ENCODE data around the gene PMVK.
"Not testable (repeated sequence)": the region's sequence is repeated elsewhere in the genome, so short reads cannot be mapped to it uniquely, and the experiment has no call there.

The PMVK gene

DNA sequence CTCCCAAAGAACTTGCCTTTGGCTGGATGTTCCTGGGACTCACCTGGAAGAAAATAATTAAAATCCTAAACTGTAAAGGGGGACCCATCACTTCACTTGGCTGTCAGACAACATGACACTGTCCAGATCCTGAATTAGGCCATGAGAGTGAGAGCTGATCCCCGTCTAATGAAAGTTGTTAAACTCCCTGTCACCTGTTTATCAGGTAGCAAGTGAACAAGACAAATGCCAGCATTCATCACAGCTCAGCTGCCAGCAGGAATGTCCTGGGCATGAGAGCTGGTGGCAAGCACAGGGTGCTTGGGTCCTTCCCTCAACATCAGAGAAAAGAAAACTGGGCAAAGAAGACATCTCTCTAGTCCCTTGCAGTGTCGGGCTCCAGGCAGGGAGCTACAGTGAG is 23.8 kb downstream of the PMVK start:
- DNase-seq: no peak

- DNase-seq: no peak
These were observed 24.6 kb downstream of the PMVK start for GRCh38 chr1:154911691-154912550.

DNA sequence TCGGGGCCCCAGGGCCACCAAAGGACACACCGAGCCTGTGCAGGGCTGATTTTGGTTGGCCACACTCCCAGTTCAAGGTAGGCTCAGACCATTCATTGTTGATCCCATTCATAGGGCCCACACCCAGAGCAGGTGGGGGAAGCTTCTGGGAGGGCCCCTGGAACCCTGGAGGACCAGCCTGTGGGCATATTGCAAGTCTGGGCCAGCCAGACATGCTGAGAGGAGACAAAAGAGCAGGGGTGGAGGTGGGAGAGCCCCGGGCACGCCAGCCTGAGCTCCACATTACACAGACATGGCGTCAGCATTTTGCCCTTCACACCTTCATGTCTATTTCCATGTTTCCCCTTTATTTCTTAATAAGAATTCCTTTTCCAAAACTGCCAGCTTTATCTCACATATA is 25.7 kb downstream of the PMVK start:
- DNase-seq: no peak

- no peak for DNase-seq
These were observed 27.6 kb downstream of the PMVK start for GRCh38 chr1:154908937-154909336.

GRCh38 chr1:154908129-154908528 is 28.4 kb downstream of the PMVK start:
- DNase-seq: not testable (repeated sequence)

DNA sequence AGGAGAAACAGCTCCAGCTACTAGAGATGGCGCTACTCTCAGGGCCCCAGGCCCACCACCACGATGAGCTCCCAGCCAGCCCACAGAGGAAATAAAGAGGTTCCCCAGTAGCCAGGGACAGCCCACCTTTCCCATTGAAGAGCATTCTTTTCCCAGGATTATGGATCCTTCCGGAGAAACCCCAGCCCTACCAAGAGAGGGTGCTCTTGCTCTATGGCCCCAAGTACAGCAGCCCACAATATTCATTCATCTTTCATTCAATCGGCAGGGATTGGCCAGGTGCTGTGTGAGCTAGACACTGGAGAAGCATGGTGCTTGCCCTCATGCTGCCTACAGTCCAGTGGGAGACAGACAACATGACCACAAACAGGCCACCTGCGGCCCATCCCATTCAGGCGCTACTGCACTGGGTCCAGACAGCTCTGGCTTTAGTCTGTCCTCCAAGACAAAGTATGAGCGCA is 29.9 kb downstream of the PMVK start:
- DNase-seq: no peak

- no peak for DNase-seq
These were observed 33.5 kb downstream of the PMVK start for GRCh38 chr1:154902938-154903566.

GRCh38 chr1:154901591-154901990 is 34.9 kb downstream of the PMVK start:
- DNase-seq: no peak

DNA sequence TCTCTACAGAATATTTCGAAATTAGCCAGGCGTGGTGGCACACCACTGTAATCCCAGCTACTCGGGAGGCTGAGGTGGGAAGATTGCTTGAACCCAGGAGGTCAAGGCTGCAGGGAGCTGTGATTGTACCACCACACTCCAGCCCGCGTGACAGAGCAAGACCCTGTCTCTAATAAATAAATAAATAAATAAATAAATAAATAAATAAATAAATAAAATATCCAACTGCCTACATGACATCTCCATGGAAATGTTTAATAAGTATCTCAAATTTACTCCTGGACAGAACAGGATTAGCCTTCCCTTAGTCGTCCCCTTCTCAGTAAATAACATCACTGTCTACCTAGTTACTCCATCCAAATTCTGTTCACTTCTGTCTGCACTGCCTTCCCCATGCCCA is 37.5 kb downstream of the PMVK start:
- DNase-seq: no peak

DNA sequence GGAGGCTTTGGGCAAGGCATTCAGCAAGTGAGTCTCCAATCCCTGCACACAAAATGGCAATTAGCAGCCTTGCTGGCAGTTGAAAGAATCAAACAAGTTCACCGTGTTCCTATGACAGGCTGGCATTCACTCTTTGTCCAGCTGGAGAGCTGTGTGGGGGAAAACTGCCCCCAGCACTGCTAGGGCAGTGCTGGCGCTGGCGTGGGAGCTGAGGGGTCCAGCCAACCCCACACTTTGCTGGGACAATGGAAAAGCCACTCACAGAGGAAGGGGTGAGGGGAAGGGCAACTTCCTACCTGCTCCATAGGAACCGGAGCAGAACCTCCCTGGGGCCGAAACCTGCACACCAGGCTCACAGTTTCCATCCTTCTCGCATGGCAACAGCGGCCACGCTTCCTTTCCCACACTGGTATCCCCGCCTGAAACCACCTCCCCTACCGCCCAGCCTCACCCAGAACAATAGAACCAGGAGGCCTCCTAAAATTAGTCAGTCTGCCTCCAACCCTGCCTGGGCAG is 39.7 kb downstream of the PMVK start:
- DNase-seq: no peak

GRCh38 chr1:154895798-154896197 is 40.7 kb downstream of the PMVK start:
- DNase-seq: no peak

DNA sequence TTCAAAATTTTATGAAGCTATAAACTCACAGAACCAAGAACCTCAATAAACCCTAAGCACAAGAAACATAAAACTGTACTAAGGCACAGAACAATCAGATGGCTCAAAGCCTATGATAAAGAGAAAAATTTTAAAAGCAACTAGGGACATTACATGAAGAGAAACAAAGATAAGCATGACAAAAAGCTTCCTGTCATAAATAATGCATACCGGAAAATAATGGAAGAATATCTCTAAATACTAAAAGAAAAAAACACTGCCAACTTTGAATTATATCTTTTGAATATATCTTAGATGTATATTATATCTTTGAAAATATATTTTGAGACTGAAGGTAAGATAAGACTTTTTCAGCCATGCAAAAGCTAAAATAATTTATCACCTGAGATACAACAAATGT is 45.1 kb downstream of the PMVK start:
- no peak for DNase-seq

DNA sequence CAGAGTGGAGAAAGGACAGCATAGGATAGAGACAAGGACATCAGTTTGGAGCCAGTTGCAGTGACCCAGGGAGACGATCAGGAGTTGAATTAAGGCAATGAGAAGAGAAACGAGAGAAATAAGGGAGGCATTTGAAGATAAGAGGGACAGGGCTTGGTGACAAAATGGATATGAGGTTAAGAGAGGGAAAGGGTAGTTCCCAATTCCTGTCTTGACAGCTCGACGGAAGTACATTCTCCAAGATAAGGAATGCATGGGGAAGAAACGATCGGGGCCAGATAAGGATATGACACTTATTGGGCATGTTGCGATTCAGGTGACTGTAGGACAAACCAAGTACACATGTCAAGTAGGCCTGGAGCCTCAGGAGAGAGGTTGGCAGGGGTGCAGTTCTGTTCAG is 47.8 kb downstream of the PMVK start:
- no peak for DNase-seq

DNA sequence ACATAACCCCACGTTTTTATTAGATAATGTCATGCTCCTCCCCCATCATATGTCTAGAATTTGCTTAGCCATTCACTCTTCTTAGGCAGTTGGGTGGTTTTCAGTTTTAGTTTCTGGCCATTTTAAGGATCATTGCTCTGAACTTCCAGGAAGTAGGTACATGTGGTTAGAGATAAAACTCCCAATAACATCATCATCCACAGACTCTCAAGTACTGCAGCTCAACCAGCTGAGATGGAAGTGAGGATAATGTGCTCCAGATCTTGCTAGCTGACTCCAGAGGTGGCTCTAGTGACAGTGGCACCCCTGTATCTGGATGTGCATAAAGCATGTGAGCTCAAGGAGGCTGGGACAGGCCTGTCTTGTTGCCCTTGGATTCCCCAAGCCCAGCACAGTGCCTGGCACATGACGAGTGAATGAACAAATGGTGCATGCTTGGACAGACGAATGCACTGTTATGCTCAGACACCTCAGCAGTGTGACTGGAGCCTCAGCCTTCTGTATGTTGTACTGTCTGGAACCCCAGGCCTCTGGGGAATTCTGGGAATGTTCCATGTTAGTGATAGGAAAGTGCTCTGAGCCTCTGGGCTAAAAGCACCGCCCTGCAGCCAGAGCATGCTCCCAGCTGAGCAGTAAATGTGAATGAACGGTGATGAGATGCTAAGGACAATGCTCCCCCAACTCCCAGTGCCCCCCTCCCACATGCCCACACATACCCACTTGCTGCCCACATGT is 50.1 kb downstream of the PMVK start:
- DNase-seq: no peak

GRCh38 chr1:154884869-154885701 is 51.4 kb downstream of the PMVK start:
- no peak for DNase-seq

DNA sequence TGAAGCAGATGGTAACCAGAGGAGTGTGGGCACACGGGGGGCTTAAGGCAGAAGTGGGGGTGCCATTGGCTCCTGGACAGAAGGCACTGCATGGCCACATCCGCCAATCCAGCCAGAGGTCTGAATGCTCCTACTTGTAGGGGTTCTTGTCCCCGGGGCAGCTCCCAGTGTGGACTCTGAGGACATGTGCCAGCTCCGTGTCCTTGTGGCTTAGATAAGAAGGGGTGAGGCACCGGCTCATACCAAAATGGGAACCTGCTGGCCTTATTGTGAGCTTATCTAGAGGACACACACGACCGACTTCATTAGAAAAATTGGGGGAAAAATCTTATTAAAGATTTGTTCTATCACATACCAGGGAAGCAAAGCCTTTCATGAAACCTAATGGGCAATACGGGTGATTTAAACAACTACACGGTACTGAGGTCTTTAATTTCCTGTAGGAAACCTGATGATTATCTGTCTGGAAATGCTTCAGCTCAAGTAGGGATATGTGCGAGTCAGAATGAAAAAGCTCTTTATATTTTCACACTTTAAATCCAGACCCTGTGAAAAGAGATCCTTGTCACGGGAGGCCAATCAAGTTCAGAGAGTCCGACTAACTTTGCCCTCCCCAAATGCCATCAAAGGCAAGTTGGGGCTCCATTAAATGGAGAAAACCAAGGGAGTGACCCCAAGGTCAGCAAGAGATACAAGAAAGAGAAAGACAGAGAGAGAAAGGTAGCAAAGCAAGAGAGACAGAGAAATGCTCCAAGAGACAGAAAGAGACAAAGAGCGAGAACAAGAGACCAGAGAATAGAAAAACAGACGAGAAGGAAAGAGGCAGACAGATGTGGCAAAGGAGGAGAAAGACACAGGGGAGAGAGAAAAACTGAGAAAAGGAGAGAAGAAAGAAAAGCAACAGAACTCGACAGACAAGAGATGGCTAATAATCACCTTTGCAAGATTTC is 52.3 kb downstream of the PMVK start:
- no peak for DNase-seq

DNA sequence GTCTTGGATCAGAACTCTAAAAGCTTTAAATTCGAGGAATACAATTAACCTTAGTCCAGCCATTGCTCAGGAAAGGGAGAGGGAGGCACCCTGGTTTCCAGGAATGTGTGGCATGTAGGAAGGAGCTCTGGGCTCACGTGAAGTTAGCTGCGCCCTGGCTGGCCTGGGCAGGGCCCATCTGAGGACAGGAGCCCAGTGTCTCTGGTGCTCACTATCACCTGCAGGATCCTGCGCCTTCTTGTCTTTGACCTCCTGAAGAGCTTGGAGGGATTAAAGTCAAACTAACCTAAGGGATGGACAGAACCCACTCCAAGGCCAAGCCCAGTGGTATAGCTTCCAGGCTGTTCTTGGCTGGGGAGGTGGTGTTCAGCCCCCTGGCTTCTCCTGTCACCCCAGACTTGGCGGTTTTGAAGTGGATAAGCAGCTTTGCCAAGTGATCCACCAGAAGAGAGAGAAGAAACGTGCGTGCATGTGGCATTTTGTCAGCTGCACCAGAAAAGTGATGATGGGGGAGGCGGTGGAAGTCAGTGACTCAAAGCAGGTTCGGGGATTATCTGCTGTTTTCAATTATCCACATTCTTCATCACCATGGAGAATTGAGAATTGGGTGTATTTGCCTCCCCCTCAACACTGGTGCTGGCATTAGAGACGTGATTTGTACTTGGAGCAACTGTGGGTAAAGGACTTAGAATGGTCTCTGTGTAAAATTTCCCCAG is 54.5 kb downstream of the PMVK start:
- DNase-seq: no peak

GRCh38 chr1:154880671-154881070 is 55.8 kb downstream of the PMVK start:
- no peak for DNase-seq

GRCh38 chr1:154879038-154879421 is 57.5 kb downstream of the PMVK start:
- DNase-seq: no peak

- peak; percentile 81 for DNase-seq
These were observed 58.0 kb downstream of the PMVK start for GRCh38 chr1:154878371-154879037.
